CD14-positive monocyte (primary cell): Measurements from ENCODE around the gene BCAT1. TPM values are rescaled to one million over a fixed set of nuclear protein-coding genes. Genes with fewer than 3 reads are reported as not detected.

Experiments used
- DNase-seq, 3 donors: peaks; one replicate each; pipeline ENCODE4 v3.0.0-alpha.2; 2011 to 2022
- H2AFZ ChIP-seq: 2 replicates; pipeline ENCODE4 v1.6.0; 2012; ENCODE audit warnings: mild to moderate bottlenecking, low read depth, low read length, inconsistent platforms; ENCODE audit not compliant: insufficient read depth, poor library complexity, severe bottlenecking
- H3K27ac ChIP-seq, 2 donors: 1 replicate in 1 of 2; 2 replicates in 1 of 2; pipeline ENCODE4 v1.5.1; 2012 to 2013; ENCODE audit warnings: low read length in 2 of 2, control low read depth in 1 of 2, inconsistent platforms in 1 of 2, low read depth in 1 of 2, mild to moderate bottlenecking in 1 of 2
- H3K27me3 ChIP-seq, 2 donors: one replicate each; pipeline versions ENCODE4 v1.6.0 to v1.6.1; 2011 to 2013; ENCODE audit warnings: low read length in 2 of 2; ENCODE audit not compliant: control insufficient read depth in 2 of 2, insufficient read depth in 2 of 2
- H3K36me3 ChIP-seq, 2 donors: replicated peaks in 1 of 2; 1 replicate in 1 of 2; 2 replicates in 1 of 2; pipeline versions ENCODE4 v1.5.1 to v1.6.1; 2012 to 2013; ENCODE audit warnings: low read length in 2 of 2, control low read depth in 1 of 2, inconsistent platforms in 1 of 2, mild to moderate bottlenecking in 1 of 2; ENCODE audit not compliant: insufficient read depth in 2 of 2, control insufficient read depth in 1 of 2
- H3K4me1 ChIP-seq, 2 donors: 1 replicate in 1 of 2; 2 replicates in 1 of 2; pipeline versions ENCODE4 v1.5.1 to v1.6.1; 2012 to 2013; ENCODE audit warnings: low read length in 2 of 2, control low read depth in 1 of 2, inconsistent platforms in 1 of 2, mild to moderate bottlenecking in 1 of 2, moderate library complexity in 1 of 2; ENCODE audit not compliant: insufficient read depth in 2 of 2, control insufficient read depth in 1 of 2
- H3K4me2 ChIP-seq: replicated peaks from 2 replicates; pipeline ENCODE3; 2012; ENCODE audit warnings: low read length, moderate library complexity, mild to moderate bottlenecking; ENCODE audit not compliant: poor library complexity, severe bottlenecking; ENCODE audit errors: extremely low read depth
- H3K4me3 ChIP-seq, 3 experiments: fragments of 200-600 bp in 1 of 3; sonication (generic) in 1 of 3; replicated peaks in 1 of 3; 1 replicate in 2 of 3; 2 replicates in 1 of 3; pipeline ENCODE4 v1.5.1; 2011 to 2013; ENCODE audit warnings: low read length in 3 of 3, mild to moderate bottlenecking in 3 of 3, control low read depth in 2 of 3, low read depth in 2 of 3, inconsistent platforms in 1 of 3, moderate library complexity in 1 of 3
- H3K79me2 ChIP-seq: 2 replicates; pipeline ENCODE4 v1.6.0; 2012; ENCODE audit warnings: mild to moderate bottlenecking, control low read depth, inconsistent platforms, low read length, moderate library complexity; ENCODE audit not compliant: insufficient read depth
- H3K9ac ChIP-seq: 2 replicates; pipeline ENCODE4 v1.6.0; 2017; ENCODE audit warnings: low read length, mild to moderate bottlenecking; ENCODE audit not compliant: insufficient read depth, poor library complexity, severe bottlenecking
- H3K9me3 ChIP-seq, 2 donors: replicated peaks in 1 of 2; 1 replicate in 1 of 2; 2 replicates in 1 of 2; pipeline versions ENCODE4 v1.5.1 to v1.6.1; 2012 to 2013; ENCODE audit warnings: low read length in 2 of 2, control low read depth in 1 of 2; ENCODE audit not compliant: control insufficient read depth in 1 of 2, insufficient read depth in 1 of 2
- H4K20me1 ChIP-seq: 2 replicates; pipeline ENCODE4 v1.6.0; 2012; ENCODE audit warnings: mild to moderate bottlenecking, low read length, control low read depth, moderate library complexity; ENCODE audit not compliant: insufficient read depth
- H3K27ac Mint-ChIP-seq, 7 donors: one replicate each; pipeline ENCODE4 v1.8.0; 2020; ENCODE audit warnings: mild to moderate bottlenecking in 7 of 7, mixed read lengths in 7 of 7, moderate library complexity in 6 of 7, inconsistent platforms in 2 of 7
- H3K27me3 Mint-ChIP-seq, 3 donors: one replicate each; pipeline ENCODE4 v1.8.0; 2021 to 2022; ENCODE audit warnings: low read depth in 3 of 3, mild to moderate bottlenecking in 3 of 3, mixed read lengths in 3 of 3, moderate library complexity in 3 of 3, inconsistent platforms in 1 of 3
- H3K36me3 Mint-ChIP-seq, 2 donors: one replicate each; pipeline ENCODE4 v1.8.0; 2020; ENCODE audit warnings: mixed read lengths in 2 of 2, inconsistent platforms in 1 of 2, mild to moderate bottlenecking in 1 of 2
- H3K4me1 Mint-ChIP-seq: one replicate; pipeline ENCODE4 v1.8.0; 2020; ENCODE audit warnings: mild to moderate bottlenecking, mixed read lengths
- H3K4me3 Mint-ChIP-seq, 2 donors: one replicate each; pipeline ENCODE4 v1.8.0; 2020; ENCODE audit warnings: mild to moderate bottlenecking in 2 of 2, mixed read lengths in 2 of 2, moderate library complexity in 1 of 2
- H3K9me3 Mint-ChIP-seq, 7 donors: one replicate each; pipeline ENCODE4 v1.8.0; 2020 to 2022; ENCODE audit warnings: mixed read lengths in 7 of 7, mild to moderate bottlenecking in 6 of 7, moderate library complexity in 6 of 7, inconsistent platforms in 2 of 7
- WGBS: methylation state at CpG from one replicate; pipeline ENCODE4 v1.1.5; 2013; ENCODE audit warnings: missing lambda C conversion rate; ENCODE audit not compliant: insufficient coverage; 5-methylcytosine and 5-hydroxymethylcytosine counted together
- intact Hi-C, 2 donors: fragments of 100-400 bp; cut with micrococcal nuclease; formaldehyde crosslinking; loops; one replicate each; pipeline versions ENCODE4 v1.15.0 to v1.15.1; 2023
- polyA plus RNA-seq, 3 donors: library from polyadenylated mRNA; depleted of rRNA in 1 of 3; unstranded in 2 of 3; stranded (reverse) in 1 of 3; fragments of 300-500 nt in 2 of 3; fragments of >200 nt in 1 of 3; fragmentation: Illumina TruSeq in 2 of 3; gene quantifications; 1 replicate in 2 of 3; 2 replicates in 1 of 3; pipeline ENCODE4 v1.2.3, GENCODE V29; 2012 to 2021
- TF ChIP-seq, protein P1 (sequence below): fragments of 200-600 bp; IDR thresholded peaks from one replicate; pipeline ENCODE4 v1.8.0; 2022; ENCODE audit warnings: antibody characterized with exemption, mild to moderate bottlenecking

Gene BCAT1
- polyA plus RNA-seq, 3 donors, result 3.5 to 16.9 (median 15.2) TPM

- WGBS, result no CpG with 5 or more reads among the region's 3 CpGs
- H3K4me3 ChIP-seq, result no peak overlapping the region
- intact Hi-C loops, result loop anchor here in 1 of 2 donors (5.0 kb wide), 1 partner anchor 96 kb away; the partner anchor contains the start of gene BCAT1
Observed at GRCh38 chr12:24851341-24851740, 97.6 kb downstream of the BCAT1 start.

GRCh38 chr12:24850496-24850895 lies 98.4 kb downstream of the BCAT1 start:
- no peak overlapping the region for H3K27ac Mint-ChIP-seq
- 5% methylated on average over 2 of the region's 3 CpGs for WGBS
- no peak overlapping the region for H2AFZ ChIP-seq
- no peak for DNase-seq
- peaks cover 0 to 1% (median 0%) of the 10 kb centered on the region in 3 donors for H3K27me3 Mint-ChIP-seq
- no peaks in the 10 kb centered on the region for H3K79me2 ChIP-seq
- no peaks in the 10 kb centered on the region for H4K20me1 ChIP-seq
- no peak overlapping the region for H3K4me3 ChIP-seq
- peaks cover 0 to 4% of the 10 kb centered on the region in 2 donors for H3K4me1 ChIP-seq
- H3K9me3 Mint-ChIP-seq, result peaks cover 0 to 2% (median 0%) of the 10 kb centered on the region in 7 donors
- intact Hi-C loops, result loop anchor here in 1 of 2 donors (5.0 kb wide), 1 partner anchor 97 kb away; the partner anchor contains the start of gene BCAT1
- H3K4me2 ChIP-seq, result no peak overlapping the region
- no peak overlapping the region for H3K27ac ChIP-seq
- H3K9me3 ChIP-seq, result no peaks in the 10 kb centered on the region
- no peak overlapping the region for H3K4me3 Mint-ChIP-seq
- H3K27me3 ChIP-seq, result no peaks in the 10 kb centered on the region
- TF ChIP-seq, protein P1, sequence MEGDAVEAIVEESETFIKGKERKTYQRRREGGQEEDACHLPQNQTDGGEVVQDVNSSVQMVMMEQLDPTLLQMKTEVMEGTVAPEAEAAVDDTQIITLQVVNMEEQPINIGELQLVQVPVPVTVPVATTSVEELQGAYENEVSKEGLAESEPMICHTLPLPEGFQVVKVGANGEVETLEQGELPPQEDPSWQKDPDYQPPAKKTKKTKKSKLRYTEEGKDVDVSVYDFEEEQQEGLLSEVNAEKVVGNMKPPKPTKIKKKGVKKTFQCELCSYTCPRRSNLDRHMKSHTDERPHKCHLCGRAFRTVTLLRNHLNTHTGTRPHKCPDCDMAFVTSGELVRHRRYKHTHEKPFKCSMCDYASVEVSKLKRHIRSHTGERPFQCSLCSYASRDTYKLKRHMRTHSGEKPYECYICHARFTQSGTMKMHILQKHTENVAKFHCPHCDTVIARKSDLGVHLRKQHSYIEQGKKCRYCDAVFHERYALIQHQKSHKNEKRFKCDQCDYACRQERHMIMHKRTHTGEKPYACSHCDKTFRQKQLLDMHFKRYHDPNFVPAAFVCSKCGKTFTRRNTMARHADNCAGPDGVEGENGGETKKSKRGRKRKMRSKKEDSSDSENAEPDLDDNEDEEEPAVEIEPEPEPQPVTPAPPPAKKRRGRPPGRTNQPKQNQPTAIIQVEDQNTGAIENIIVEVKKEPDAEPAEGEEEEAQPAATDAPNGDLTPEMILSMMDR, result no peak
- H3K36me3 ChIP-seq, result no peaks in the 10 kb centered on the region
- H3K4me1 Mint-ChIP-seq, result peaks cover 20% of the 10 kb centered on the region
- no peak overlapping the region for H3K9ac ChIP-seq
- no peaks in the 10 kb centered on the region for H3K36me3 Mint-ChIP-seq

More at GRCh38 chr12:24851341-24851740, 97.6 kb downstream of the BCAT1 start:
- Histone ChIP-seq H3K36me3 (no peaks in the 10 kb centered on the region), H3K79me2 (no peaks in the 10 kb centered on the region), H4K20me1 (no peaks in the 10 kb centered on the region), H3K27ac (no peak overlapping the region), H3K4me2 (no peak overlapping the region), H3K9me3 (no peaks in the 10 kb centered on the region), H3K9ac (no peak overlapping the region), H2AFZ (no peak overlapping the region), H3K4me1 (peaks cover 0 to 4% of the 10 kb centered on the region in 2 donors), H3K27me3 (no peaks in the 10 kb centered on the region)
- TF ChIP-seq, protein P1, result no peak
- Mint-ChIP-seq H3K9me3 (peaks cover 0 to 2% (median 0%) of the 10 kb centered on the region in 7 donors), H3K27me3 (peaks cover 0 to 1% (median 0%) of the 10 kb centered on the region in 3 donors), H3K4me1 (peaks cover 20% of the 10 kb centered on the region), H3K4me3 (no peak overlapping the region), H3K27ac (no peak overlapping the region), H3K36me3 (no peaks in the 10 kb centered on the region)
- DNase-seq, result no peak
